Esophagus squamous epithelium (tissue), 4 donors: ENCODE results near the gene CFAP69.

Source experiments
- CTCF ChIP-seq, 6 experiments: fragments of 450-650 bp in 4 of 6; fragments of 200-600 bp in 2 of 6; sonication (generic) in 2 of 6; IDR thresholded peaks; one replicate each; pipeline ENCODE4 v1.5.1; 2016 to 2019; ENCODE audit warnings: antibody characterized with exemption in 6 of 6, mild to moderate bottlenecking in 4 of 6, moderate library complexity in 4 of 6
- POLR2A ChIP-seq, 4 donors: fragments of 450-650 bp; IDR thresholded peaks; one replicate each; pipeline ENCODE4 v1.6.1; 2017; ENCODE audit warnings: antibody characterized with exemption in 4 of 4, mild to moderate bottlenecking in 4 of 4, moderate library complexity in 3 of 4

GRCh38 chr7:90313907-90314306 is 68.9 kb downstream of the CFAP69 start:
- TF ChIP-seq POLR2A (IDR thresholded peaks at IDR 0.05) (no peak), CTCF (IDR thresholded peaks at IDR 0.05) (no peak)
